ENCODE data around the gene CSAG1.
"Not testable (repeated sequence)": the region's sequence is repeated elsewhere in the genome, so short reads cannot be mapped to it uniquely, and the experiment has no call there.

The CSAG1 gene

GRCh38 chrX:152735101-152735500, 1.6 kb upstream of the CSAG1 start:
- H3K4me3 ChIP-seq (ENCODE audit: low read depth, low read length) = no peak overlapping the region
- TF ChIP-seq CTCF (IDR thresholded peaks at IDR 0.05; ENCODE audit: borderline replicate concordance, insufficient read depth, low read depth, low read length) = no peak

GRCh38 chrX:152734143-152734858, 780 bp upstream of the CSAG1 start:
- H3K4me3 ChIP-seq (ENCODE audit: low read depth, low read length) = not testable (repeated sequence)

- TF ChIP-seq CTCF (IDR thresholded peaks at IDR 0.05; ENCODE audit: borderline replicate concordance, insufficient read depth, low read depth, low read length) = no peak
These were observed 8.1 kb downstream of the CSAG1 start for GRCh38 chrX:152725409-152725808.

GRCh38 chrX:152713815-152714787, 19.4 kb downstream of the CSAG1 start, which contains the start of gene MAGEA2B:
Gene MAGEA2B (plus strand): TSS chrX:152714628. CDS start chrX:152717107, 2,479 bp downstream.
- not testable (repeated sequence) for H3K4me3 ChIP-seq (ENCODE audit: low read depth, low read length)

More at GRCh38 chrX:152725409-152725808, 8.1 kb downstream of the CSAG1 start:
- no peak overlapping the region for H3K4me3 ChIP-seq (ENCODE audit: low read depth, low read length)

GRCh38 chrX:152713195-152713594, 20.3 kb downstream of the CSAG1 start:
- H3K4me3 ChIP-seq (ENCODE audit: low read depth, low read length) = not testable (repeated sequence)

GRCh38 chrX:152709173-152709572, 24.3 kb downstream of the CSAG1 start, which contains the start of gene CSAG2:
Gene CSAG2 (minus strand): TSS chrX:152709273. CDS start chrX:152709112, 161 bp downstream.
- H3K4me3 ChIP-seq (ENCODE audit: low read depth, low read length) = not testable (repeated sequence)

GRCh38 chrX:152706500-152706899, 27.0 kb downstream of the CSAG1 start:
- H3K4me3 ChIP-seq (ENCODE audit: low read depth, low read length) = not testable (repeated sequence)

GRCh38 chrX:152700390-152700789, 33.1 kb downstream of the CSAG1 start:
- not testable (repeated sequence) for H3K4me3 ChIP-seq (ENCODE audit: low read depth, low read length)

GRCh38 chrX:152697952-152698931, 35.3 kb downstream of the CSAG1 start, which contains the start of gene MAGEA3:
Gene MAGEA3 (plus strand): TSS chrX:152698794. CDS start chrX:152700833, 2,039 bp downstream.
- not testable (repeated sequence) for H3K4me3 ChIP-seq (ENCODE audit: low read depth, low read length)

GRCh38 chrX:152681012-152681411, 52.5 kb downstream of the CSAG1 start:
- not testable (repeated sequence) for H3K4me3 ChIP-seq (ENCODE audit: low read depth, low read length)

All from GM12875 (cell line).